Umbilical cord (tissue), 2 donors: ENCODE results near the gene PNPLA8. TPM values are rescaled to one million over a fixed set of nuclear protein-coding genes. Genes with fewer than 3 reads are reported as not detected.
"Not testable (repeated sequence)": the region's sequence is repeated elsewhere in the genome, so short reads cannot be mapped to it uniquely, and the experiment has no call there.

Experiments used
- DNase-seq: peaks from one replicate; pipeline ENCODE4 v3.0.0-alpha.2; 2015; ENCODE audit warnings: low spot score
- total RNA-seq: library from RNA; depleted of rRNA; stranded (reverse); fragments of >200 nt; gene quantifications from one replicate; pipeline ENCODE4 v1.2.3, GENCODE V29; 2014; ENCODE audit warnings: low replicate concordance; ENCODE audit not compliant: insufficient read depth

Gene PNPLA8
- total RNA-seq, result 37.6 TPM

- peak; percentile 100 for DNase-seq
These were observed at the start of gene PNPLA8 for GRCh38 chr7:108525985-108526767. Gene PNPLA8 (minus strand): TSS chr7:108526135. CDS start chr7:108515491, 10,644 bp downstream.

- DNase-seq, result no peak
These were observed 49.2 kb upstream of the PNPLA8 start for GRCh38 chr7:108575156-108575555.

GRCh38 chr7:108572480-108572879 lies 46.5 kb upstream of the PNPLA8 start:
- DNase-seq, result no peak

- peak; percentile 43 for DNase-seq
These were observed 44.3 kb upstream of the PNPLA8 start for GRCh38 chr7:108570146-108570755.

- peak; percentile 100 for DNase-seq
These were observed 43.6 kb upstream of the PNPLA8 start, which contains the start of the genes DNAJB9 and THAP5 for GRCh38 chr7:108569381-108570145. Gene DNAJB9 (plus strand): TSS chr7:108569874. CDS start chr7:108571727, 1,853 bp downstream. Gene THAP5 (minus strand): TSS chr7:108569706. CDS start chr7:108569569, 137 bp downstream.

- DNase-seq, result no peak
These were observed 43.0 kb upstream of the PNPLA8 start for GRCh38 chr7:108568801-108569380.

GRCh38 chr7:108565987-108566386 lies 40.1 kb upstream of the PNPLA8 start:
- no peak for DNase-seq

- DNase-seq, result no peak
These were observed 35.2 kb upstream of the PNPLA8 start for GRCh38 chr7:108561047-108561619.

- no peak for DNase-seq
These were observed 33.3 kb upstream of the PNPLA8 start for GRCh38 chr7:108559253-108559652.

GRCh38 chr7:108557617-108558016 lies 31.7 kb upstream of the PNPLA8 start:
- DNase-seq, result no peak

GRCh38 chr7:108557191-108557590 lies 31.3 kb upstream of the PNPLA8 start:
- no peak for DNase-seq

GRCh38 chr7:108556665-108557064 lies 30.7 kb upstream of the PNPLA8 start:
- not testable (repeated sequence) for DNase-seq

- not testable (repeated sequence) for DNase-seq
These were observed 22.4 kb upstream of the PNPLA8 start for GRCh38 chr7:108548141-108548896.

GRCh38 chr7:108541478-108541877 lies 15.5 kb upstream of the PNPLA8 start:
- DNase-seq, result no peak

- DNase-seq, result not testable (repeated sequence)
These were observed 12.8 kb upstream of the PNPLA8 start for GRCh38 chr7:108538685-108539084.

- DNase-seq, result not testable (repeated sequence)
These were observed 12.3 kb upstream of the PNPLA8 start for GRCh38 chr7:108538236-108538635.

GRCh38 chr7:108537229-108537628 lies 11.3 kb upstream of the PNPLA8 start:
- no peak for DNase-seq

- DNase-seq, result no peak
These were observed 9.8 kb upstream of the PNPLA8 start for GRCh38 chr7:108535744-108536143.

GRCh38 chr7:108535257-108535656 lies 9.3 kb upstream of the PNPLA8 start:
- no peak for DNase-seq

- no peak for DNase-seq
These were observed 7.8 kb upstream of the PNPLA8 start for GRCh38 chr7:108533712-108534111.

GRCh38 chr7:108529341-108529740 lies 3.4 kb upstream of the PNPLA8 start:
- DNase-seq, result no peak
